HG03280 (cell line): ENCODE measurements around the gene PXT1.

Source experiments
- ATAC-seq: cut with Tn5 transposase; IDR thresholded peaks from one replicate; pipeline ENCODE4 v1.9.1; 2021; ENCODE audit warnings: mild to moderate bottlenecking, moderate library complexity; ENCODE audit not compliant: unreplicated experiment

PXT1 gene

DNA sequence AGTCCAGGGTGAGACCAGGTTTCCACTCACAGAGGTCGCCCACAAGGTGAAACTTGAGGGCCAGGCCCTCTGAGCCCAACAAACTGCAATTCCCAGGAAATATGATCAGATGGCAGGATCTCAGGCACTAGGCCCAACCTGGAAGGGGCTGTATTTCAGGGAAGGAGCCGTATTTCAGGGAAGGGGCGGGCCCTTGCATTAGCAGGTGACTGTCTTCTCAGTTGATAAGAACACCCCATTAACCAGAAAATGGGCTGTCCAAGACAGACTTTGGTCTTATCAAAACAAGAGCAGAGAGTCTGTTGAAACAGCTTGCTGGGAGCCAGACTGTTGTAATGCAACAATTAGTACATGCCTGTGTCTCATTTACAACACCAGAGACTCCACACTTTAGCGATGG is 95.0 kb downstream of the PXT1 start:
- no peak for ATAC-seq

DNA sequence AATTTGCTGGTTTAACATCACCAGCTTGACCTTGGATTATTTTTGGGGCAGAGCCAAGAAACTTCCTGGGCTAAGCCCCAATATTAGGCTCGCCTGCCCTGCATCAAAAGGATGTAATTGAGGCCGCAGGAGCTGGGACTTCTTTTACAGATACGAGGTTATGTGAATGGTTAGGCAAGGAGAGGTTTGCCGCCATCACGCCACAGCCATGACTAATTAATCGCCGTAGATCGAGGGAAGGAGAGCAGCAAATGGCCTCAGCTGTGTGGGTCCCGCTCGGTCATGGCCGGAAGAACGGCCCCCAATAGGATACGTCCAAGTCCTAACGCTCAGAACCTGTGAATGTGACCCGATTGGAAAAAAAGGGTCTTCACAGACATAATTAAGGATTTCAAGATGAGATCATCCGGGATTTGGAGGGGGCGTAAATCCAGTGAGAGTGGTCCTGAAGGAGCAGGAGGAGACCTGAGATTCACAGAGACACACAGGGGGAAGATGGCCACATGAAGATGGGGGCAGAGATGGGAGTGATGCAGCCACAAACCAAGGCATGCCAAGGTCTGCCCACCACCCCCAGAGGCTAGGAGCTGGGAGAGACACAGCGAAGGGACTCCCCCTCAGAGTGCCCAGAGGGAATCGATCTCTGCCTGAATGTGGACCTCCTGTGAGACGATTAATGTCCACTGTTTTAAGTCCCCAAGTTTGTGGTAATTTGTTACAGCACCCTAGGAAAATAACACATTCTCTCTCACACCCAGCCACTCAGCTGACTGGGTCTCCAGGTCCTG is 96.0 kb downstream of the PXT1 start:
- ATAC-seq, result no peak

DNA sequence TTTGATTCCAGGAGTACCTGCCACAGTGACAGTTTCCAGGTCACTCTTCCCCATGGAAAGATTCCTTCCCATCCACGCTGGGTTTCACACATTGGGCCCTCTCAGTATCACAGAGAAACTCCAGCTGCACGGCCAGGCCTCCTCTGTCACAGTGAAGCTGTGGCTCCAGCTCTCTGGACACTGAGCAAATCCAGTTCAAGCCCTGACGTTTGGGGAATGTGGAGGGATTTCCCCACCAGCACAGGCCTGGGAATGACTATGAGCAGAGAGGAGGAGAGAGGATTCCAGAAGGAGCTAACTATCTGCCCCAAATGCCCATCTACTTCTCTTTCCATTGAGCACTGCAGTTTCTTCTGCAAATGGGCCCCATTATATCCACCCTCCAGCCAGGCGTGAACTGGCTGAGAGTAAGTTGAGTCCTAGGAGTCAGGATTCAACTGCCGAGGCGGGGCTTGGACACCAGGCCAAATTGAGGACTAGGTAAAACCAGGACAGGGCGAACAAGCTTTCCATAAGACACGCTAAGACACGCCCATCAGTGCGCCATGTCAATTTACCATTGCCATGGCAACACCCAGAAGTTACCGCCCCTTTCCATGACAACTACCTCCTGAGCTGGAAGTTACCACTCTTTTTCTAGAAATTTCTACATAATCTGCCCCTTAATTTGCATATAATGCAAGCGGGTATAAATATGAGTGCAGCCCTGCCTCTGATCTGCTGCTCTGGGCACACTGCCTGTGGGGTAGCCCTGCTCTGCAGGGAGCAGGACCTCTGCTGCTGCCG is 96.8 kb downstream of the PXT1 start:
- no peak for ATAC-seq

DNA sequence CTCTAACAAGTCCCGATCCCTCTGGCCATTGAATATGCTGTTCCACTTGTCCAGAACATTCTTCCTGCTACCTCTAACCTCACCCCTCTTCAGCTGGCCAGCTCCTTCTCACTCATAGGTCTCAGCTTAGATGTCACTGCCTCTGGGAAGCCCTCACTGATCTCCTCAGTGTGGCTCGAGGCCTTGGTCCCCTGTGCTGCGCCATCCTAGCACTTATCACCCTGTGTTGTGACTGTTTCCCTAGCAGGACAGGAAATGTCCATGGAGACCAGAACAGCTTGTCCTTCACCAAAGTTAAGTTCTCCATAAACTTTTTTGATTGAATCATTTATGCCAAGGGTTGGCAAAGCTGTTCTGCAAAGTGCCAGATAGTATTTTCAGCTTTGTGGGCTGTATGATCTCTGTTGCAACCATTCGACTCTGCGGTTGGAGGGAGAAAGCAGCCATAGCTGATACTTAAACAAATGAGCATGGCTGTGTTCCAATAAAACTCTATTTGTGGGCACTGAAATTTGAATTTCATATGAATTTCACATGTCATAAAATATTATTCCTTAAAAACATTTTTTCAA is 99.5 kb downstream of the PXT1 start:
- no peak for ATAC-seq

DNA sequence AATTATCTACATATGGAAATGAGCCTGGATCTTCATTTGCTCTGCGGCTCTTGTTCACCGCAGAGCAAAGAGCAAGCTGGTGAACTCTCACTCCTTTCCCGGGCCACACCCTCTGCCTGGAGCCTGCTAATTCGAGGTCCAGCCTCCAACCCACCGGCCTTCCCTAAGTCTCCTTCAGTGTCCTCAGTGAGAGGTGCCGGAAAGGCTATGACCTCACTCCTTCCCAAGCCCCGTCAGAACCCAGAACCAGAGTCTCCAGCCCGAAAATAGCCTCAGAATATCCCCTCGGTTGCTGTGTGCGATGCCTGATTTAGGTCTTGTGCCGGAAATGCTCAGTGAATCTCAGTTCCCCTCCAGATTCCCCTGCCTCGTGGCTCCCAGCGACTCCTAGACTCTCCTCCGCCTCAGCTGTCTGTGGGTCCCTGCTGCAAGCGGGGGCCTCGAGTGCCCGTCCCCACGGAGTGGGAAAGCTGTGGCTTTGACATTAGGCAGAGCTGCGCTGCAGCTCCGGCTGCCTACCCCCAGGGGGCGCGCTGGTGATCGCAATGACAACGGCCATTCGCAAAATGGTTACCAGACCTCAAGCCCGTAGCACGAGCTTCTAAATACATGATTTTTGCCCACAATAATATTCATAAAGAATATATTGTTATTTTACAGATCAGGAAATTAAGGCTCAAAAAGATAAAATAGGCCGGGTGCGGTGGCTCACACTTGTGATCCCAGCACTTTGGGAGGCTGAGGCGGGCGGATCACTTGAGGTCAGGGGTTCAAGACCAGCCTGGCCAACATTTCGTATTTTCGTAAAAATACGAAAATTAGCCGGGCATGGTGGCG is 101.8 kb downstream of the PXT1 start:
- no peak for ATAC-seq
